K562 (cell line): ENCODE data around the gene TSTD2. TPM values are rescaled to one million over a fixed set of nuclear protein-coding genes. Genes with fewer than 3 reads are reported as not detected.

Source experiments
- ATAC-seq: fragments of 200-7000 bp; cut with Tn5 transposase; 3 replicates; pipeline ENCODE4 v1.9.1; 2020; ENCODE audit warnings: moderate library complexity
- BruUV-seq: library from RNA; stranded (reverse); fragments of 400-500 nt; replicated peaks from 2 replicates; lab custom pipeline; 2021; lab: Mats Ljungman, UMichigan
- CTCF ChIA-PET: fragments of 300-600 bp; formaldehyde crosslinking; extraction: SDS; loops from one replicate; lab custom pipeline; 2021; ENCODE audit warnings: low intra/inter-chr PET ratio; lab: Yijun Ruan, JAX
- POLR2A ChIA-PET: fragments of 300-600, 350-650 bp; sonication (Branson Sonifier 250); formaldehyde crosslinking; extraction: SDS; loops from one replicate; lab custom pipeline; 2021; ENCODE audit warnings: antibody characterized with exemption, inconsistent platforms; lab: Yijun Ruan, JAX
- DNase-seq, 4 experiments: peaks; one replicate each; pipeline versions ENCODE4 v3.0.0 to v3.0.0-alpha.2; 2011 to 2018; ENCODE audit warnings: low spot score in 3 of 4, mixed read lengths in 3 of 4; ENCODE audit errors: extremely low read depth in 1 of 4
- FAIRE-seq: peaks from 2 replicates; lab custom pipeline; 2011; peaks lifted over from hg19 to GRCh38; lab: Jason Lieb, UNC
- H2AFZ ChIP-seq: 2 replicates; pipeline ENCODE4 v1.6.0; 2011; ENCODE audit warnings: low read depth, low read length, control low read depth, inconsistent platforms
- H3K27ac ChIP-seq: fragments of 200-600 bp; 3 replicates; pipeline ENCODE4 v1.8.0; 2011; ENCODE audit warnings: low read depth, mild to moderate bottlenecking, control low read depth, inconsistent platforms, low read length, moderate library complexity, mixed read lengths; ENCODE audit errors: extremely low read depth
- H3K27me3 ChIP-seq, 2 experiments: fragments of 300-600 bp in 1 of 2; 2 replicates in 1 of 2; 3 replicates in 1 of 2; pipeline versions ENCODE4 v1.6.0 to v1.8.0; 2011; ENCODE audit warnings: inconsistent platforms in 2 of 2, low read length in 2 of 2, mild to moderate bottlenecking in 1 of 2, mixed read lengths in 1 of 2, moderate library complexity in 1 of 2; ENCODE audit not compliant: control insufficient read depth in 2 of 2, insufficient read depth in 2 of 2
- H3K36me3 ChIP-seq: fragments of 300-600 bp; 3 replicates; pipeline ENCODE4 v1.8.0; 2011; ENCODE audit warnings: mild to moderate bottlenecking, low read length, inconsistent platforms; ENCODE audit not compliant: control insufficient read depth, insufficient read depth
- H3K4me1 ChIP-seq, 2 experiments: fragments of 200-600 bp in 1 of 2; replicated peaks in 1 of 2; 2 replicates in 1 of 2; 3 replicates in 1 of 2; pipeline versions ENCODE4 v1.5.1 to v1.8.0; 2011; ENCODE audit warnings: inconsistent platforms in 2 of 2, low read length in 2 of 2, mild to moderate bottlenecking in 1 of 2, mixed read lengths in 1 of 2, moderate library complexity in 1 of 2; ENCODE audit not compliant: control insufficient read depth in 2 of 2, insufficient read depth in 2 of 2
- H3K4me2 ChIP-seq: 2 replicates; pipeline ENCODE4 v1.6.1; 2011; ENCODE audit warnings: low read length, control low read depth, inconsistent platforms, mixed read lengths; ENCODE audit not compliant: insufficient read depth
- H3K4me3 ChIP-seq: fragments of 200-600 bp; sonication (generic), shearing (Covaris generic); 2 replicates; pipeline ENCODE4 v1.5.1; 2016; ENCODE audit warnings: control low read depth, inconsistent platforms
- H3K79me2 ChIP-seq: fragments of 200-600 bp; 3 replicates; pipeline ENCODE4 v1.8.0; 2011; ENCODE audit warnings: low read length, inconsistent platforms; ENCODE audit not compliant: control insufficient read depth, insufficient read depth
- H3K9ac ChIP-seq, 2 experiments: 2 replicates each; pipeline versions ENCODE4 v1.6.0 to v1.6.1; 2011; ENCODE audit warnings: low read depth in 2 of 2, low read length in 2 of 2, control low read depth in 1 of 2, inconsistent platforms in 1 of 2, mild to moderate bottlenecking in 1 of 2, mixed read lengths in 1 of 2; ENCODE audit not compliant: insufficient read depth in 1 of 2
- H3K9me1 ChIP-seq: one replicate; pipeline ENCODE4 v1.6.0; 2011; ENCODE audit warnings: inconsistent platforms, mild to moderate bottlenecking, low read length, moderate library complexity; ENCODE audit not compliant: control insufficient read depth, insufficient read depth
- H3K9me3 ChIP-seq: replicated peaks from 2 replicates; pipeline ENCODE4 v1.5.1; 2011; ENCODE audit warnings: low read depth, low read length, inconsistent platforms; ENCODE audit not compliant: control insufficient read depth, insufficient read depth
- H4K20me1 ChIP-seq: replicated peaks from 2 replicates; pipeline ENCODE4 v1.6.1; 2011; ENCODE audit warnings: low read length, inconsistent platforms, mixed read lengths; ENCODE audit not compliant: control insufficient read depth, insufficient read depth
- ARID3B ChIP-seq: fragments of 250-450 bp; sonication (Bioruptor Pico); IDR thresholded peaks from 2 replicates; pipeline ENCODE4 v1.4.0; 2020; ENCODE audit warnings: borderline replicate concordance
- BRCA1 ChIP-seq, 2 experiments: fragments of 450-650 bp in 1 of 2; sonication (generic) in 1 of 2; formaldehyde crosslinking in 1 of 2; IDR thresholded peaks; 2 replicates each; pipeline versions ENCODE4 v1.5.0 to v1.6.1; 2017 to 2020; ENCODE audit warnings: mild to moderate bottlenecking in 1 of 2, missing genetic modification reagents in 1 of 2
- CBX3 ChIP-seq, 2 experiments: IDR thresholded peaks; 1 replicate in 1 of 2; 2 replicates in 1 of 2; pipeline ENCODE4 v1.6.1; 2012; ENCODE audit warnings: inconsistent platforms in 2 of 2, low read length in 2 of 2, borderline replicate concordance in 1 of 2, control low read depth in 1 of 2
- CREB3L1 ChIP-seq: fragments of 450-650 bp; IDR thresholded peaks from 2 replicates; pipeline ENCODE4 v1.6.1; 2014; ENCODE audit warnings: low read depth, mild to moderate bottlenecking, moderate library complexity, borderline replicate concordance
- KAT2B ChIP-seq: IDR thresholded peaks from one replicate; pipeline ENCODE4 v1.6.1; 2012; ENCODE audit warnings: low read depth, mild to moderate bottlenecking, control low read depth, inconsistent platforms, low read length, moderate library complexity
- MAFK ChIP-seq: IDR thresholded peaks from 2 replicates; pipeline ENCODE4 v1.6.1; 2011; ENCODE audit warnings: low read length, improper control_type of control experiment
- NCOA1 ChIP-seq: fragments of 450-650 bp; IDR thresholded peaks from 2 replicates; pipeline ENCODE4 v1.6.1; 2016; ENCODE audit warnings: low read depth
- RBBP5 ChIP-seq: fragments of 200-600 bp; sonication (generic); IDR thresholded peaks from 2 replicates; pipeline ENCODE4 v1.6.1; 2012; ENCODE audit warnings: borderline replicate concordance, mild to moderate bottlenecking, low read length, control low read depth, inconsistent platforms; ENCODE audit not compliant: insufficient read depth, poor library complexity, severe bottlenecking
- RBFOX2 ChIP-seq: fragments of 200-400 bp; formaldehyde crosslinking; IDR thresholded peaks from 2 replicates; pipeline ENCODE4 v1.6.1; 2017; ENCODE audit warnings: low read depth, mild to moderate bottlenecking, low read length, moderate library complexity
- TEAD1 ChIP-seq, 2 experiments: fragments of 450-650 bp in 1 of 2; sonication (generic) in 1 of 2; formaldehyde crosslinking; IDR thresholded peaks; 2 replicates each; pipeline versions ENCODE4 v1.4.0 to v1.8.0; 2020 to 2022; ENCODE audit warnings: mild to moderate bottlenecking in 2 of 2, missing genetic modification reagents in 1 of 2
- USF1 ChIP-seq: sonication (generic); formaldehyde crosslinking; IDR thresholded peaks from 2 replicates; pipeline ENCODE4 v1.9.0; 2022; ENCODE audit warnings: mild to moderate bottlenecking, missing genetic modification reagents
- USF2 ChIP-seq: sonication (generic); formaldehyde crosslinking; IDR thresholded peaks from 2 replicates; pipeline ENCODE4 v1.5.0; 2020; ENCODE audit warnings: missing genetic modification reagents
- ZNF121 ChIP-seq: sonication (generic); formaldehyde crosslinking; conservative IDR thresholded peaks from 2 replicates; pipeline ENCODE4 v1.8.0; 2022; ENCODE audit warnings: missing genetic modification reagents
- ZNF696 ChIP-seq: fragments of 250-450 bp; sonication (Bioruptor Pico); conservative IDR thresholded peaks from 2 replicates; pipeline ENCODE4 v1.4.0; 2020; ENCODE audit warnings: mild to moderate bottlenecking, moderate library complexity
- ZSCAN32 ChIP-seq: fragments of 450-650 bp; formaldehyde crosslinking; IDR thresholded peaks from 2 replicates; pipeline ENCODE4 v1.4.0; 2020; ENCODE audit warnings: mild to moderate bottlenecking, moderate library complexity
- WGBS: fragments of 100-300 bp; shearing (Covaris generic); methylation state at CpG from one replicate; pipeline ENCODE4 v1.1.6; 2016; ENCODE audit warnings: low coverage, mixed read lengths; ENCODE audit not compliant: insufficient coverage; ENCODE audit errors: missing lambda C conversion rate; 5-methylcytosine and 5-hydroxymethylcytosine counted together
- in situ Hi-C: fragments of 300-500 bp; cut with MboI; formaldehyde crosslinking; loops from 4 replicates; pipeline ENCODE4 v1.15.0; 2018; ENCODE audit warnings: inconsistent platforms, mixed read lengths
- intact Hi-C: fragments of 100-400 bp; cut with micrococcal nuclease; formaldehyde crosslinking; loops from 2 replicates; pipeline ENCODE4 v1.14.2; 2022
- polyA plus RNA-seq, 8 experiments: library from polyadenylated mRNA; depleted of rRNA in 4 of 8; stranded (reverse) in 5 of 8; unstranded in 3 of 8; fragments of >200 nt; fragmentation: Nextera tagmentation in 2 of 8; fragmentation: Illumina TruSeq in 1 of 8; extraction: Ambion mirVana in 2 of 8; extraction: Trizol in 1 of 8; gene quantifications; 2 replicates each; pipeline versions ENCODE4 v1.2.1 to v1.2.3, GENCODE V29; 2011 to 2014; ENCODE audit warnings: inconsistent platforms in 1 of 8, missing spikeins in 1 of 8
- total RNA-seq, 7 experiments: library from RNA; depleted of rRNA in 6 of 7; stranded (reverse); fragments of >200 nt in 6 of 7; fragmentation: Illumina TruSeq in 2 of 7; extraction: Trizol in 2 of 7; gene quantifications; 2 replicates each; pipeline versions ENCODE4 v1.2.1 to v1.2.3, GENCODE V29; 2011 to 2021; ENCODE audit warnings: low replicate concordance in 1 of 7

The TSTD2 gene
- total and polyA plus RNA-seq, 9 of the 15 experiments (the other 6 are each of a cell fraction or from before 2014, with no cell fraction given): 10.1 to 36.7 (median 19.0) TPM

- TF ChIP-seq CREB3L1: no peak
Observed at GRCh38 chr9:97558701-97559101, 74.5 kb downstream of the TSTD2 start (continued).

GRCh38 chr9:97557606-97558095 lies 75.5 kb downstream of the TSTD2 start:
- in situ Hi-C loops: no loop called here
- no peak for ATAC-seq
- intact Hi-C loops: no loop called here
- DNase-seq: no peak
- ChIA-PET CTCF (no interaction called here), POLR2A (interaction anchor here (0.7 kb wide), 1 partner anchor 24 kb away, joined by 4 read pairs; no protein-coding TSS in a partner anchor)
- Histone ChIP-seq H3K27me3 (no peaks in the 10 kb centered on the region), H3K4me3 (no peak overlapping the region), H3K4me2 (no peak overlapping the region), H3K36me3 (peaks cover 40% of the 10 kb centered on the region), H3K79me2 (no peaks in the 10 kb centered on the region), H3K9me3 (no peaks in the 10 kb centered on the region), H3K4me1 (no peaks in the 10 kb centered on the region), H2AFZ (no peak overlapping the region), H3K9ac (0 out of 4 replicates have a peak overlapping the region, but pooled peaks of 1 of the 2 experiments have one; percentile 21), H3K9me1 (no peaks in the 10 kb centered on the region), H3K27ac (no peak overlapping the region), H4K20me1 (0 out of 2 replicates have a peak, but pooled peaks cover 9% of the 10 kb centered on the region)
- no TSS peak for BruUV-seq
- 84% methylated on average over 7 of the region's 7 CpGs for WGBS
- FAIRE-seq: no peak
- TF ChIP-seq ZSCAN32 (CRISPR knock-in tag) (no peak), ZNF121 (no peak), ARID3B (CRISPR knock-in tag) (no peak), NCOA1 (no peak), CBX3 (IDR thresholded peaks at IDR 0.05; ENCODE audit: borderline replicate concordance in 1 of 2, low read length in 2 of 2) (no peak), BRCA1 (IDR thresholded peaks at IDR 0.05) (no peak), BRCA1 (CRISPR knock-in tag; IDR thresholded peaks at IDR 0.05) (no peak), USF2 (no peak), USF1 (no peak), MAFK (no peak), KAT2B (no peak), TEAD1 (CRISPR knock-in tag; IDR thresholded peaks at IDR 0.05) (no peak), RBFOX2 (no peak), RBBP5 (no peak), ZNF696 (CRISPR knock-in tag) (no peak)
